SK-N-SH (cell line): ENCODE results near the gene TMEM266.

Source experiments
- CTCF ChIP-seq: fragments of 200-600 bp; sonication (generic); IDR thresholded peaks from 2 replicates; pipeline ENCODE4 v1.6.1; 2017; ENCODE audit warnings: antibody characterized with exemption, mild to moderate bottlenecking, moderate library complexity
- EP300 ChIP-seq, 2 experiments: IDR thresholded peaks; 2 replicates each; pipeline versions ENCODE4 v1.4.0 to v1.6.1; 2012; ENCODE audit warnings: borderline replicate concordance in 1 of 2, low read depth in 1 of 2, low read length in 1 of 2
- MXI1 ChIP-seq: IDR thresholded peaks from 2 replicates; pipeline ENCODE4 v1.6.1; 2012; ENCODE audit warnings: mild to moderate bottlenecking, low read depth, low read length, improper control_type of control experiment
- RCOR1 ChIP-seq: fragments of 150-350 bp; IDR thresholded peaks from 2 replicates; pipeline ENCODE4 v1.6.1; 2017; ENCODE audit warnings: antibody characterized with exemption, low read length

GRCh38 chr15:76152197-76152596, 92.4 kb downstream of the TMEM266 start:
- TF ChIP-seq RCOR1 (no peak), EP300 (IDR thresholded peaks at IDR 0.05; ENCODE audit: borderline replicate concordance in 1 of 2, low read depth in 1 of 2, low read length in 1 of 2) (no peak), MXI1 (no peak), CTCF (no peak)
